Measurements from ENCODE around the gene NPL. TPM values are rescaled to one million over a fixed set of nuclear protein-coding genes. Genes with fewer than 3 reads are reported as not detected.

The NPL gene
- total and polyA plus RNA-seq, 9 of the 15 experiments (the other 6 are each of a cell fraction or from before 2014, with no cell fraction given) = 9.9 to 22.3 (median 14.2) TPM

- no peak for TF ChIP-seq SRSF7 (optimal IDR thresholded peaks at IDR 0.05; ENCODE audit: low read depth, low read length)
- no peak for TF ChIP-seq CCNT2 (IDR thresholded peaks at IDR 0.05; ENCODE audit: borderline replicate concordance, extremely low read depth, insufficient read length, low read depth, low read length)
- TF ChIP-seq BCOR (IDR thresholded peaks at IDR 0.05) = no peak
- no peak for TF ChIP-seq POLR2G (IDR thresholded peaks at IDR 0.05; ENCODE audit: low read depth, low read length)
- no peak for TF ChIP-seq TCFL5 (CRISPR knock-in tag; conservative IDR thresholded peaks at IDR 0.05)
- TF ChIP-seq ETV5 (CRISPR knock-in tag; IDR thresholded peaks at IDR 0.05; ENCODE audit: low read depth) = no peak
- TF ChIP-seq ZNF274 (IDR thresholded peaks at IDR 0.05; ENCODE audit: borderline replicate concordance, low read depth, low read length) = no peak
- TF ChIP-seq FOXP4 (CRISPR knock-in tag; IDR thresholded peaks at IDR 0.05; ENCODE audit: borderline replicate concordance) = no peak
- no peak for TF ChIP-seq HOMEZ (CRISPR knock-in tag; IDR thresholded peaks at IDR 0.05)
- TF ChIP-seq ZNF133 (CRISPR knock-in tag; IDR thresholded peaks at IDR 0.05) = no peak
- TF ChIP-seq XRCC5 (IDR thresholded peaks at IDR 0.05; ENCODE audit: low read depth, low read length) = no peak
- peak; percentile 20; the same call in 1 of the 2 replicates for TF ChIP-seq KLF1 (tag; IDR thresholded peaks at IDR 0.05)
- 0 out of 2 replicates have a peak, but pooled peaks have one; percentile 22 for TF ChIP-seq ZNF740 (CRISPR knock-in tag; IDR thresholded peaks at IDR 0.05)
- TF ChIP-seq ZNF740 (tag; IDR thresholded peaks at IDR 0.05) = 0 out of 4 replicates have a peak, but pooled peaks of 1 of the 2 experiments have one; percentile 25
- TF ChIP-seq ZNF12 (CRISPR knock-in tag; IDR thresholded peaks at IDR 0.05) = no peak
- TF ChIP-seq DLX4 (CRISPR knock-in tag; IDR thresholded peaks at IDR 0.05) = no peak
- peak in 1 of 2 experiments; percentile 29; a peak in 1 of 4 replicates for TF ChIP-seq FOXK2 (conservative IDR thresholded peaks at IDR 0.05 in 1 of 2, IDR thresholded peaks at IDR 0.05 in 1 of 2; ENCODE audit: low read depth in 2 of 2)
- TF ChIP-seq TFAM (CRISPR knock-in tag; conservative IDR thresholded peaks at IDR 0.05) = no peak
- TF ChIP-seq ATF1 (CRISPR knock-in tag; IDR thresholded peaks at IDR 0.05) = no peak
- TF ChIP-seq ATF1 (tag; IDR thresholded peaks at IDR 0.05) = no peak; the same call in 1 of the 2 replicates
- no peak for TF ChIP-seq FUS (optimal IDR thresholded peaks at IDR 0.05; ENCODE audit: low read depth, low read length)
These were observed 7.6 kb upstream of the NPL start (continued) for GRCh38 chr1:182781841-182782586.

Data from K562 (cell line).